ENCODE measurements around the gene EFCAB11. TPM values are rescaled to one million over a fixed set of nuclear protein-coding genes. Genes with fewer than 3 reads are reported as not detected.

The EFCAB11 gene, protein sequence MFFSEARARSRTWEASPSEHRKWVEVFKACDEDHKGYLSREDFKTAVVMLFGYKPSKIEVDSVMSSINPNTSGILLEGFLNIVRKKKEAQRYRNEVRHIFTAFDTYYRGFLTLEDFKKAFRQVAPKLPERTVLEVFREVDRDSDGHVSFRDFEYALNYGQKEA
- 14.8 and 15.3 TPM in 2 replicates for total RNA-seq (2014; rRNA removed; shearing (Covaris generic))

DNA sequence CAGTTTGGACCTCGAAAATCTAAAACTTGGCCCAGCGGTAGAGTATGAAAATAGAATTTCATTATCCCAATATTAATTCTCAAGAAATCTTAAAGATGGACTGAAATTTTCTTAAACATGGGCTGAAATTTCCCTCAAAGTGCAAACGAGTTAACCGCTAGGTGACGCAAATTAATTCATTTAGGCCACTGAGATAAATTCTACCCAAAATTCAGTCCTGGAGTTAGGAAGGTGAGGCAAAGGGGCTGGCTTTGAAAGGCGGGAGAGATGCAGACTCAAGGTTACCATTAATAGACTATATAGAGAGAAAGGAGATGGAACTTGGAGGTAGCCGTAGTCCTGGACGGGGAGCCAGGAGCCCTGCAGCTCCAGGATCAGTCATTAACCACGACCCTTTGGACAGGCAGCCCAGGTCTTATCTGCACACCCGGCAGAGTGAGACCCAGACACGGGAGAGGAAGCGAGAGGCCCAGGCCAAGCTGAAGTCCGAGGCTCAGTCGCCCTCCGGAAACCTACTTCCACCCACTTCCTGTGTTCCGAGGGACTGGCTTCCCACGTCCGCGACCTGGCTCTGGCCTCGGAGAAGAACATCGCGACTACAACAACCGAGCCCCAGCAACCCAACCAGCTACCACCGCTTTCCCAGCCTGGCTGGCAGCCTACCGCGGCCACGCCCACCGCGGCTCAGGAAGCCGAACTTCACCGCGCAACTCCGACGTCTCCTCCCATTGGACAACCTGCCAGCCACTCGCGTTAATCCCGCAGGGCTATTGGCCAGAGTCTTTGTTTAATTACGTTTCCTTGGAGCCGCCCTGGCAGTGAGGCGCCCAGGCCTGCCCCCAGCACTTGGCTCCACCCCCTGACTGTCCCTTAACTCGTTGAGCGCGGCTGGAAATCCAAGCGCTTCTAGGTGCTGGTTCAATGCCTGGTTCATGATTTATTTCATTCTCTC lies at the start of gene EFCAB11:
Gene EFCAB11 (minus strand): TSS at position 661 of the 952 bp plus-strand sequence. CDS start 70 bp downstream, at position 591.
- no peaks in the 10 kb centered on the region for H3K9me3 ChIP-seq (replicated peaks)
- DNase-seq: peak; percentile 97 to 99
- peak within 1 kb of the TSS; percentile 88 for H3K4me3 ChIP-seq
- no peaks in the 10 kb centered on the region for H3K4me1 ChIP-seq
- H3K27me3 ChIP-seq: no peaks in the 10 kb centered on the region
- peak within 1 kb of the TSS; percentile 95 for H3K27ac ChIP-seq
- H3K36me3 ChIP-seq: peaks cover 19% of the 10 kb centered on the region

DNA sequence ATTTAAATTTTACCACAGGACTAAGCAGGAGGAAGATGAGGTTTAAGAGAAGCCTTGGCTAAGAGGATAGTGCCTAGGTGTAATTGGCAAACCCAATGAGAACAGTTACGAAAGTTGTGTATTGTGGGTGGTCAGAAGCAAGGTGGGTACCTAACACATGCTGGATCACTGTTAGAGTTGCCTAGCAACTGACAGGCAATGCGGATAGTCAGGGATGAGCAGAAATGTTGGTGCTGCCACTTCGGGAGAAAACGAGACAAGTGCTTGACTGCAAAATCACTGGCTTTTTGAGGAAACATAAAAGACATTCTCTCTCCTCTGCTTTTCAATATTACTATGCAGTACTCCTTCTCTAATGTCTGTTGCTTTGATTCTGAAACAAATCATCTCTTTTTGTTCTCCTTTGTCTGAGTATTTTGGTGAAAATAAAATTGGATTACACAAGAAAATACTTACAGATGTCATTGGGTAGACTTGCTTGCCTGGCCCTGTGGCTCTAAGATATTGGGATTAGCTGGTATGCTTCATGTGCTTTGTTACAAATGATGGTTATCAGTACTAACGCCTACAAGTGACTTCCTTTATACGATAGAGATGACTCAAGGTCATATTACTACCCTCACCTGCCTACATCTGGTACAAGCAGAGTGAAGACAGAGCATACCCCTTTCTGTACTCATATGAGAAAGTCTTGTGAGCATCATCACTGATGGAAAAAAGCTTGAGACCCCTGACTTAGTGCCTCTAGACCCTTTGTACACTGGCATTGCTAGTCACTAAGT lies 49.2 kb upstream of the EFCAB11 start:
- Histone ChIP-seq H3K9me3 (replicated peaks) (no peaks in the 10 kb centered on the region), H3K27me3 (no peaks in the 10 kb centered on the region), H3K36me3 (peaks cover 70% of the 10 kb centered on the region)

DNA sequence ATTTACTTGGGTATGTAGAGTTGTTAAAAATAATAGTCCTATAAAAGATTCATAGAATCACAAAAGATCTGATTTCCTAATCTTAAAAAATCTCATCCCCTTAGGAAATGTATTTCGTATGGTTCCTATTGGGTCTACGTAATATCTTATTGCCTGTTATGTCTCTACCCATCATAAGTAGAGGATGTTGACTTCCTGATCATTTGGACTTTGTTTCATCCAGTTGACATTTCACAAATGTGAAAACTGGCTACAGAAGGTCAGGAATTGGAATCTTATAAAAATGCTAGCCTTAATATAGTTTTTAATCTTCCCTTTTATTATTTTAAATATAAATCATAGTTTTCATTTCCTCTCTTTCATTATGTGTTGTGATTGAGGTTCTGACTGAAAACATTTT lies 46.4 kb upstream of the EFCAB11 start:
- no peaks in the 10 kb centered on the region for H3K27me3 ChIP-seq
- H3K4me1 ChIP-seq: no peaks in the 10 kb centered on the region
- H3K4me3 ChIP-seq: no peak overlapping the region
- H3K36me3 ChIP-seq: peaks cover 76% of the 10 kb centered on the region
- DNase-seq: no peak
- no peak overlapping the region for H3K27ac ChIP-seq
- H3K9me3 ChIP-seq (replicated peaks): no peaks in the 10 kb centered on the region

More for the DNA sequence above, 49.2 kb upstream of the EFCAB11 start:
- no peaks in the 10 kb centered on the region for H3K4me1 ChIP-seq
- H3K27ac ChIP-seq: no peak overlapping the region
- no peak for DNase-seq
- H3K4me3 ChIP-seq: no peak overlapping the region

DNA sequence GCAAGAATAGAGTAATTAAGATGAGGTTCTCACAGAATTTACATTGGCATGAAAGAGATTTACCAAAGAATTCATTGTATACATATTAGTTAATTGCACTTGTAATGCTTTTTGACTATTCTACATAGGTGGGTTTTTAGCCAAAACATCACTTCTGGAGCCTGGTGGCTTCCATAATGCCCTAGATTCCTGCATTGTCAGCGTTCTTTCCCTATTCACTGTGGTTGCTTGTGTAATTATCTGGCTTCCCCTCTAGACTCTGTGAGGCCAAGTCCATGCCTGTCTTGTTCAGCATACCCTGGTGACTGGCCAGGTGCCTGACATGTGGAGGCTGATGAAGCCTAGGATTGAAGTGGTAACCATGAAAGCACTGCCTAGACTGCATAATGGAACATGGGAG lies 42.4 kb upstream of the EFCAB11 start:
- H3K27me3 ChIP-seq: no peaks in the 10 kb centered on the region
- H3K4me3 ChIP-seq: no peak overlapping the region
- H3K36me3 ChIP-seq: peaks cover 85% of the 10 kb centered on the region
- no peak for DNase-seq
- H3K27ac ChIP-seq: no peak overlapping the region
- no peaks in the 10 kb centered on the region for H3K4me1 ChIP-seq
- no peaks in the 10 kb centered on the region for H3K9me3 ChIP-seq (replicated peaks)

DNA sequence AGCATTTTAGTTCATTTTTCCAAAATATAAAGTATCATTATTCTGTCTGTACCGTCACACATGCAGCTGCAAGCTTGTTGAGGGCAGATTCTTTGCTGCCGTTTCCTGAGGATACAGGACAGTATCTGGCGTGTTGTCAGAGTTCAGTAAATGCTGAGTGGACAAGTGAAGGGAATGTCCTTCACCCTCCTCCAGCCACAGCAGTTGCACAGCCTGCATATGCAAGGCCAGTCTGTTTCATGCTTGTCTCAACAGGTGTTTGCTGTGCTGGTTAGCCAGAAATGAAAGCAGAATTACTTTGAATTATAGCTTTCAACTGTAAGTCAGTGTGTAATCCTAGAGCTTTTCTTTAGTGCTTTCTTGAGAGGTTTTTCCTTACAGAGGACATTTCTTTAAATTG lies 37.7 kb upstream of the EFCAB11 start:
- Histone ChIP-seq H3K27me3 (no peaks in the 10 kb centered on the region), H3K4me3 (no peak overlapping the region), H3K4me1 (no peaks in the 10 kb centered on the region), H3K9me3 (replicated peaks) (no peaks in the 10 kb centered on the region), H3K36me3 (peaks cover 80% of the 10 kb centered on the region), H3K27ac (no peak overlapping the region)
- no peak for DNase-seq

DNA sequence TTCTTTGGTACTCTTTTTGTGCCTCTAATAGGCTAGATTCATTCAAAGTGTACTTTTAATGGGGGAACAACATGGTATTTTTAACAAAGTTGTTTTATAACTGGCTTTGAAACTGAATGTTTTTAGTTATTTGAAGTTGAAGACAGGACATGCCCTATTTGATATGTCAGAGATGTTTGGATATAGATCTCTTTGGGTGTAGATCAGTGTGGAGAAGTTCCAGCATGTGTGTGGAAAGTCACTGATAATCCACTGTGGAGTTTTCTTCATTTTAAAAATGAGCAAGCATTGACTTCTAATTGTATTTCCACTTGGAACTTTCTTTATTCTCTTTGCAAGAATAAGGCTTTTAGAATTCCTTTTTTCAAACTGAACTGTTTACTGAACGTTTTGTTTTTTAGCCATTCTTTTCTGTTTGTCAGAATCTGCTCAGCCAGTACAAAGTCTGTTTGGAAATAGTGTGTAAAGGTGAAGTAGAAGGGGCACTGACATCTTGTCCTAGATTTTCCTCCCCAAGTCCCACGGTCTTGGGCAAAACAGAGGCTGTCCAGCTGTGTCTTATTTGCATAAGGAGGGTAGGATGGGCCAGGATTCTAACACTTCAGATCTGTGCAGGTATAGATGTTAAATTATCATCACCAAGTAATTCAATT lies 36.2 kb upstream of the EFCAB11 start:
- no peak for DNase-seq
- Histone ChIP-seq H3K27me3 (no peaks in the 10 kb centered on the region), H3K27ac (no peak overlapping the region), H3K36me3 (peaks cover 80% of the 10 kb centered on the region), H3K4me1 (no peaks in the 10 kb centered on the region), H3K4me3 (no peak overlapping the region), H3K9me3 (replicated peaks) (no peaks in the 10 kb centered on the region)

DNA sequence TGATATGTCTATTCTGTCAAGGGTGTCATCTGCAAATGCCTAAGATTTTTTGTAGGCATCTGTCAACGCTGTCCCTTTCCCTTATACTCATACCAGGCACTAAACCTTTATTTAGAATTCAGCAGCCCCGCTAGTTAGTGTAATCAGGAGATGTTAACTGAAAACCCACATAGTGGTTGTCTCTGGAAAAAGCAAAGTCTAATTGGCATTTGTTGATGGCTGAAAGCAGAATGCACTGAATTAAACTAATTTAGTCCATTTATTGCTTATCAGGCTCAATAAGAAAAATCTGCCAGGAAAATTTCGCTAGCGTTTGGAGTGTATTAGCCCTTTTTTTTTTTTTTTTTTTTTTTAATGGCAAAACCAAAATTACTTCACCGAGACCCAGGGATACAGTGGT lies 35.7 kb upstream of the EFCAB11 start:
- Histone ChIP-seq H3K4me3 (no peak overlapping the region), H3K27me3 (no peaks in the 10 kb centered on the region), H3K36me3 (peaks cover 79% of the 10 kb centered on the region), H3K4me1 (no peaks in the 10 kb centered on the region), H3K9me3 (replicated peaks) (no peaks in the 10 kb centered on the region), H3K27ac (no peak overlapping the region)
- DNase-seq: no peak

DNA sequence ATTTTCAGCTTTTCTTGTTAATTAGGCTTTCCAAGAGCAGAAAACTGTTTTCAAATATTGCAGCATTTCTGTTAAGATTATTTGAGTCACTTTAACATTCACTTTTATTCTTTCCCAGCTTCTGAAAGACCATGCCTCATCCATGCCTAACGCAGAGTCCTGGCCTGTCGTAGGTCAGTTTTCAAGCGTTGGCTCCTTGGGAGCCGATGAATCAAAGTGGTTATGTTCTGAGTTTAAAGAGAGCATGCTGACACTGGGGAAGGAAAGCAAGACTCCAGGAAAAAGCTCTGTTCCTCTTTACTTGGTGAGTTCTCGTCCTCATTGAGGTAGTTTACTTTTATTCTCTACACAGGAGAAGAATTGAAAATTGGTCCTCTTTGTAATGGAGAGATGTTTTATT lies 34.3 kb upstream of the EFCAB11 start:
- H3K27me3 ChIP-seq: no peaks in the 10 kb centered on the region
- H3K9me3 ChIP-seq (replicated peaks): no peaks in the 10 kb centered on the region
- no peak for DNase-seq
- no peaks in the 10 kb centered on the region for H3K4me1 ChIP-seq
- no peak overlapping the region for H3K4me3 ChIP-seq
- no peak overlapping the region for H3K27ac ChIP-seq
- H3K36me3 ChIP-seq: peaks cover 79% of the 10 kb centered on the region

DNA sequence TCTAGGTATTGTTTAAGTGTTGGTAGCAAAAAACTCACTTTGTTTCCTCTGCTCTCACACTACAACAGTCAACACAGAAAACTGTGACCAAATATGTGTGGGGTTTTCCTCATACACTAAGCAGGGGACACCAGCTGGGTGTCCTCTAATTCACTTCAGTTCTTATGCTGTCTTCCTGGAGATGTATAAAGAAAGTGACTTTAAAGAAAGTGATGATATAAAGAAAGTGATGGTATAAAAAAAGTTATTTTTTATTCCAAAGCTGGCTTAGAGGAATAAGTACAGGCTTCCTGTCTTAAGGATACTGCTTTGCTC lies 32.6 kb upstream of the EFCAB11 start:
- Histone ChIP-seq H3K27me3 (no peaks in the 10 kb centered on the region), H3K9me3 (replicated peaks) (no peaks in the 10 kb centered on the region), H3K36me3 (peaks cover 75% of the 10 kb centered on the region), H3K27ac (no peak overlapping the region), H3K4me3 (no peak overlapping the region), H3K4me1 (no peaks in the 10 kb centered on the region)
- DNase-seq: no peak

DNA sequence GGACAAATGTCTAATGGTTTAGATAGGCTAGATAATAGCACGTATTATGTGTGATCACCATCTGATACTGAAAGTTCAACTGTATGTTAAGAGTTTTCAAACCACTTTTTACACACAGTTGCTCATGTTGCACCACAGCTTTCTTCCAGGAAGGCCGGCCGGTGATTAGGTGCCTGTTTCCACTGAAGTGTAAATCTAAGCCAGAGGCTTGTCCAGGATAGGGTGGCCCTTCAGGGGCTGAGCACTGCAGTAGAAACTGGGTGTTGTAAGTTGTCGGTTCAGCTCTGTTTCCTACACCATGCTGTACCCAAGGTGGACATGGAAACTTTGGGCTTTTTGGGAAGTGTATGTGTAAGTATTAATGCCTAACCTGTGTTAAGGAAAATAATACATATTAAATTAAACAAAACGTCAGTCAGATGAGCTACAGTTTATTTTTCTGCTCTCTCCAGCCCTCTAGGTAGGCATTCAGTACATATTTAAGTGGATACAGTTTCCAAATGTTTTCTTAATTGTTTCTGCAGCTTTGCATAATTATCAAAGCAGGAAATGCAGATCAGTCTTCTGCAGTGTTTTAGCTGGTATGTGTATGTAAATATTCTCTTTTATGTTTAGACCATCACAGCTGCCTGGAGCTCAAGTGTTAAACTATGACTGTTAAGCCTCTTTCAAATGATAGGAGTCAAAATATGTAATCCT lies 32.1 kb upstream of the EFCAB11 start:
- DNase-seq: no peak
- Histone ChIP-seq H3K27me3 (no peaks in the 10 kb centered on the region), H3K9me3 (replicated peaks) (no peaks in the 10 kb centered on the region), H3K4me3 (no peak overlapping the region), H3K36me3 (peaks cover 75% of the 10 kb centered on the region), H3K27ac (no peak overlapping the region), H3K4me1 (no peaks in the 10 kb centered on the region)

DNA sequence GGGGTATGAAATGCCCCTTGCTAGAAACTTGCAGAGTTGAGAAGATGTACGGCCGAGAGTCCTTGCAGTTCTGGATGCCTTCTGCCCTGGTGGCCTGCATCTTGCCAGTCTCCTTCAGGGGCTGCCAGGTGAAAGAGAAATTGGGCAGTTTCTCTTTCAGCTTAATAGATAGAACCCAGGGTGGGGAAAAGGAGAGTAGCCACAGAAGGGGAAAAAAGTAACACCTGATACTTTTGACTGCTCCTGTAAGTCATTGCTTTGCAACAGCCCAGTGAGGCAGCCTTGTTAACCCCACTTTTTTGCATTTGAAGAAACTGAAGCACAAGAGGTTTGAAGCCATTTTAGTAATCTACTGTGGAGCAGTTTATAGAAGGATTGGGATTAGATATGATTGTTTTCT lies 28.8 kb upstream of the EFCAB11 start:
- Histone ChIP-seq H3K27ac (no peak overlapping the region), H3K36me3 (peaks cover 69% of the 10 kb centered on the region), H3K9me3 (replicated peaks) (no peaks in the 10 kb centered on the region), H3K27me3 (no peaks in the 10 kb centered on the region), H3K4me1 (no peaks in the 10 kb centered on the region), H3K4me3 (no peak overlapping the region)
- DNase-seq: no peak

DNA sequence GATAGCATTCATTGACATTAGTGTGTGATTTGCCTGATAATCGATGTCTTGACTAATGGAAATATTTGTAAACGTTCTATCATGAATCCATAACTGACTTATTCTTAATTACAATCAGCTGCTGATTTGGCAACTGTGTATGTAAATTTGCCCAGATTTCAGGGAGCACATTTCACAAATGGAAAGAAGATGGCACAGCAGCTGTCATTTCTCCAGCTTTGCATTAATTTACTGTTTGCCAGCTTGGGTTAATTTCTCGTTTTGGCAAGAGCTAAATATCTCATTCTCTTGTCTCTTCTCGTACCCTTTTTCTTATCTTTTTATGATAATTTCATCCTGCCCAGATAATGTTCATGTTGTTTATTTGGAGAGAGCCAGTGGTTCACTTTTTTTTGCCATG lies 24.1 kb upstream of the EFCAB11 start:
- H3K27ac ChIP-seq: no peak overlapping the region
- H3K4me1 ChIP-seq: no peaks in the 10 kb centered on the region
- no peaks in the 10 kb centered on the region for H3K27me3 ChIP-seq
- H3K4me3 ChIP-seq: no peak overlapping the region
- H3K9me3 ChIP-seq (replicated peaks): no peaks in the 10 kb centered on the region
- DNase-seq: no peak
- peaks cover 70% of the 10 kb centered on the region for H3K36me3 ChIP-seq

DNA sequence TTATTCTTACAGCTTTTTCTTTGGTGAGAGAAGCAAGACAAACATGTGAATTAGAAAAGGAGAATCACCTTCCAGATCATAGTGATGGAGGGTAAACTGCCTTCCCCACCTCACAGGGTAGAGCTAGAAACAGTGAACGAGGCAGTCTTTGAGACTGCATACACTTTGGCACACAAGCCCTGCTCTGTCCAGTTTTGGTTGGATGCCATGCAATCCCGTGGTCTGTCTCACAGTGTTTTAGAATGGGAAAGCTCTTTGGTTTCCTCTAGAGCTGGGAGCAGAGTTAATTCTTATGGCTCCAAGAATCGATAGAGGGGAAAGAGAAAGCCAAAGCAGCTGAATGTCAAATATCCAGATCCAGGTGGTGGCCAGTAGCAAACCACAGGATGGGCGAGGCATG lies 23.1 kb upstream of the EFCAB11 start:
- H3K4me1 ChIP-seq: no peaks in the 10 kb centered on the region
- H3K4me3 ChIP-seq: no peak overlapping the region
- H3K27ac ChIP-seq: no peak overlapping the region
- no peak for DNase-seq
- H3K9me3 ChIP-seq (replicated peaks): no peaks in the 10 kb centered on the region
- no peaks in the 10 kb centered on the region for H3K27me3 ChIP-seq
- H3K36me3 ChIP-seq: peaks cover 76% of the 10 kb centered on the region

DNA sequence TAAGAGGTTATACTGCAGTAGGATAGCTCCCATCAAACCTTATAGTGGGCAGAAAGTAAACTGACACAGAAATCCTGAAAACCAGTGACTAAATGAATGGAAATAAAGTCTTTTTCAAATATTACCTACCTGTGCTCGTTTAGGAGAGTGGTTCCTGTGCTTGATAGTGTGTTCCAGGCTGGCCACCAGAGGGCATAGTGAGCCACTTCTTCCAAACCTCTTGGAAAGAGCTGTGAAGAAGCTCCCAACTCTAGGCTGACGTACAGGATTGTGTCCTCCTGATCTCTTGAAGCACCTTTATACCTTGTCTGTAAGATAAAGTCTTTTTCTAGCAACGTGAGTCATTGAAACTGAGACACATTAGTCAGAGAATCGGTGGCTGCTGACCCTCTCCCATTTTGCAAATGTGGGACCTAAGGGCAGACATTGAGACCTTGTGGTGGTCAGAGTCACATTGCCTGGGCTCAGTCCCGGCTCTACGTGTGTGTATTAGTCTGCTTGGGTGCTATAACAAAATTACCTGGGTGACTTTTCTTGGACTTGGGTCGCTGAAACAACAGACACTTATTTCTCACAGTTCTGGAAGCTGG lies 18.8 kb upstream of the EFCAB11 start:
- DNase-seq: peak; percentile 57 to 77
- no peaks in the 10 kb centered on the region for H3K27me3 ChIP-seq
- H3K9me3 ChIP-seq (replicated peaks): no peaks in the 10 kb centered on the region
- H3K36me3 ChIP-seq: peaks cover 86% of the 10 kb centered on the region
- H3K4me1 ChIP-seq: no peaks in the 10 kb centered on the region
- no peak overlapping the region for H3K27ac ChIP-seq
- no peak overlapping the region for H3K4me3 ChIP-seq

Data from SJCRH30 (cell line).